Measurements from ENCODE around the gene TCF7L1.

DNA sequence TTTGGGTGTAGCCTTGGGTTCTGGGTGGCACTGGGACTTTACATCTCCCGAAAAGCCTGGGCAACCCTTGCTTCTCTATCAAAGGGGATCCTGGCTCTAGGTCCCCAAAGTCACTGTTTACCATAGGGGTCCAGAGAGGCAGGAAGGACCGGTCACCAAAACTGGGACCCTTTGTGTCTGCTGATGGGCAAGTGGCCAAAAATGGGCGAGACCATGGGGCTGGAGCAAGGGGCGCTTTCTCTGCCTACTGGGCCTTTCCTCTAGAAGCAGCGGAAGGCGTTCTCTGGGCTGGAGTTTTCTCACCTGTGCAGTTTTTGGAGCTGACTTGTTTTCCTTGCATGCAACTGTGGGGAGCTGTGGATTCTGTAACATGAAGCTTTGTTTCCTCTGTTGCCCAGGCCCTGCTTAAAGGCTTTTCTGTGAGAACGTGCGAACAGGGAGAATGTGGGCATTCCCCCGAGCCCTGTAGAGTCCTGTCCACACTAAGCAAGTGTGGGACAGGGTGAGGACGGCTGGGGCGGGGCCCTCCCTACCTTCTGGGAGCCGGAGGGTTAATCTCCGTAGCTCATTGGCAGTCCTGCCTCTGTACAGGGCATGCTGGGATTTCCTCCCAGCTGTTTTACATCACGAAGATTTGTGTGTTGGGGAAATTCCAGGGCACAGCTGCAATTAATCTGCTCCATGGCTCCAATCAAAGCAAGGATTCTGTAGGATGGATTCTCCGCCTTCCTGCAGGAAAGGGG, 144.4 kb downstream of the TCF7L1 start:
- TF ChIP-seq, protein P1, sequence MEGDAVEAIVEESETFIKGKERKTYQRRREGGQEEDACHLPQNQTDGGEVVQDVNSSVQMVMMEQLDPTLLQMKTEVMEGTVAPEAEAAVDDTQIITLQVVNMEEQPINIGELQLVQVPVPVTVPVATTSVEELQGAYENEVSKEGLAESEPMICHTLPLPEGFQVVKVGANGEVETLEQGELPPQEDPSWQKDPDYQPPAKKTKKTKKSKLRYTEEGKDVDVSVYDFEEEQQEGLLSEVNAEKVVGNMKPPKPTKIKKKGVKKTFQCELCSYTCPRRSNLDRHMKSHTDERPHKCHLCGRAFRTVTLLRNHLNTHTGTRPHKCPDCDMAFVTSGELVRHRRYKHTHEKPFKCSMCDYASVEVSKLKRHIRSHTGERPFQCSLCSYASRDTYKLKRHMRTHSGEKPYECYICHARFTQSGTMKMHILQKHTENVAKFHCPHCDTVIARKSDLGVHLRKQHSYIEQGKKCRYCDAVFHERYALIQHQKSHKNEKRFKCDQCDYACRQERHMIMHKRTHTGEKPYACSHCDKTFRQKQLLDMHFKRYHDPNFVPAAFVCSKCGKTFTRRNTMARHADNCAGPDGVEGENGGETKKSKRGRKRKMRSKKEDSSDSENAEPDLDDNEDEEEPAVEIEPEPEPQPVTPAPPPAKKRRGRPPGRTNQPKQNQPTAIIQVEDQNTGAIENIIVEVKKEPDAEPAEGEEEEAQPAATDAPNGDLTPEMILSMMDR (IDR thresholded peaks at IDR 0.05): no peak
- no peak for TF ChIP-seq POLR2A (IDR thresholded peaks at IDR 0.05)
- peak; percentile 60 to 79 (median 76) for TF ChIP-seq POLR2AphosphoS5 (IDR thresholded peaks at IDR 0.05)
- TF ChIP-seq EP300 (IDR thresholded peaks at IDR 0.05; ENCODE audit: low read depth): no peak
